ENCODE data around the gene CD93.

Gene CD93

GRCh38 chr20:23078351-23079015 lies 7.6 kb downstream of the CD93 start:
- no peak for TF ChIP-seq CTCF (IDR thresholded peaks at IDR 0.05; ENCODE audit: low read depth, low read length, missing control alignments)
- in situ Hi-C loops (cut with HindIII; ENCODE audit: low pct_ligation_motif_present, low sequenced_read_pairs) = no loop called here
- Histone ChIP-seq H3K4me3 (ENCODE audit: low read depth, low read length) (no peak overlapping the region), H3K36me3 (replicated peaks) (no peaks in the 10 kb centered on the region), H3K27me3 (replicated peaks) (no peaks in the 10 kb centered on the region), H3K27ac (no peak overlapping the region)
- DNase-seq = no peak

GRCh38 chr20:23077277-23077676 lies 8.8 kb downstream of the CD93 start:
- H3K36me3 ChIP-seq (replicated peaks) = no peaks in the 10 kb centered on the region
- TF ChIP-seq CTCF (IDR thresholded peaks at IDR 0.05; ENCODE audit: low read depth, low read length, missing control alignments) = no peak

GRCh38 chr20:23074052-23074451 lies 12.1 kb downstream of the CD93 start:
- DNase-seq = no peak
- Histone ChIP-seq H3K27ac (no peak overlapping the region), H3K36me3 (replicated peaks) (no peaks in the 10 kb centered on the region), H3K4me3 (ENCODE audit: low read depth, low read length) (no peak overlapping the region), H3K27me3 (replicated peaks) (no peaks in the 10 kb centered on the region)
- in situ Hi-C loops (cut with HindIII; ENCODE audit: low pct_ligation_motif_present, low sequenced_read_pairs) = no loop called here
- no peak for TF ChIP-seq CTCF (IDR thresholded peaks at IDR 0.05; ENCODE audit: low read depth, low read length, missing control alignments)

More at GRCh38 chr20:23077277-23077676, 8.8 kb downstream of the CD93 start:
- Histone ChIP-seq H3K27ac (no peak overlapping the region), H3K27me3 (replicated peaks) (no peaks in the 10 kb centered on the region), H3K4me3 (ENCODE audit: low read depth, low read length) (no peak overlapping the region)
- in situ Hi-C loops (cut with HindIII; ENCODE audit: low pct_ligation_motif_present, low sequenced_read_pairs) = no loop called here
- no peak for DNase-seq

- no peak overlapping the region for H3K4me3 ChIP-seq (ENCODE audit: low read depth, low read length)
- H3K27ac ChIP-seq = no peak overlapping the region
- DNase-seq = no peak
- no peaks in the 10 kb centered on the region for H3K27me3 ChIP-seq (replicated peaks)
- H3K36me3 ChIP-seq (replicated peaks) = no peaks in the 10 kb centered on the region
- in situ Hi-C loops (cut with HindIII; ENCODE audit: low pct_ligation_motif_present, low sequenced_read_pairs) = no loop called here
- no peak for TF ChIP-seq CTCF (IDR thresholded peaks at IDR 0.05; ENCODE audit: low read depth, low read length, missing control alignments)
Measured at GRCh38 chr20:23072892-23073586, 13.1 kb downstream of the CD93 start.

- no peak for DNase-seq
- Histone ChIP-seq H3K4me3 (ENCODE audit: low read depth, low read length) (no peak overlapping the region), H3K36me3 (replicated peaks) (no peaks in the 10 kb centered on the region), H3K27ac (no peak overlapping the region), H3K27me3 (replicated peaks) (no peaks in the 10 kb centered on the region)
- TF ChIP-seq CTCF (IDR thresholded peaks at IDR 0.05; ENCODE audit: low read depth, low read length, missing control alignments) = no peak
- in situ Hi-C loops (cut with HindIII; ENCODE audit: low pct_ligation_motif_present, low sequenced_read_pairs) = no loop called here
Measured at GRCh38 chr20:23071996-23072395, 14.1 kb downstream of the CD93 start.

Data from brain microvascular endothelial cell (primary cell).